ENCODE results near the gene NPAS3. TPM values are rescaled to one million over a fixed set of nuclear protein-coding genes. Genes with fewer than 3 reads are reported as not detected.

NPAS3 gene
- total RNA-seq, 1 donor from 2014 or later, result 2.4 TPM

GRCh38 chr14:33846100-33846824 is 907.6 kb downstream of the NPAS3 start:
- no peak overlapping the region for H3K4me3 Mint-ChIP-seq (ENCODE audit: unreplicated experiment)
- TF ChIP-seq, protein P1, sequence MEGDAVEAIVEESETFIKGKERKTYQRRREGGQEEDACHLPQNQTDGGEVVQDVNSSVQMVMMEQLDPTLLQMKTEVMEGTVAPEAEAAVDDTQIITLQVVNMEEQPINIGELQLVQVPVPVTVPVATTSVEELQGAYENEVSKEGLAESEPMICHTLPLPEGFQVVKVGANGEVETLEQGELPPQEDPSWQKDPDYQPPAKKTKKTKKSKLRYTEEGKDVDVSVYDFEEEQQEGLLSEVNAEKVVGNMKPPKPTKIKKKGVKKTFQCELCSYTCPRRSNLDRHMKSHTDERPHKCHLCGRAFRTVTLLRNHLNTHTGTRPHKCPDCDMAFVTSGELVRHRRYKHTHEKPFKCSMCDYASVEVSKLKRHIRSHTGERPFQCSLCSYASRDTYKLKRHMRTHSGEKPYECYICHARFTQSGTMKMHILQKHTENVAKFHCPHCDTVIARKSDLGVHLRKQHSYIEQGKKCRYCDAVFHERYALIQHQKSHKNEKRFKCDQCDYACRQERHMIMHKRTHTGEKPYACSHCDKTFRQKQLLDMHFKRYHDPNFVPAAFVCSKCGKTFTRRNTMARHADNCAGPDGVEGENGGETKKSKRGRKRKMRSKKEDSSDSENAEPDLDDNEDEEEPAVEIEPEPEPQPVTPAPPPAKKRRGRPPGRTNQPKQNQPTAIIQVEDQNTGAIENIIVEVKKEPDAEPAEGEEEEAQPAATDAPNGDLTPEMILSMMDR (IDR thresholded peaks at IDR 0.05; ENCODE audit: partially characterized antibody, unreplicated experiment), result no peak
- H3K27ac Mint-ChIP-seq (ENCODE audit: unreplicated experiment), result no peak overlapping the region
- no peaks in the 10 kb centered on the region for H3K9me3 Mint-ChIP-seq (ENCODE audit: unreplicated experiment)
- no peaks in the 10 kb centered on the region for H3K36me3 Mint-ChIP-seq (ENCODE audit: unreplicated experiment)
- H3K27me3 Mint-ChIP-seq (ENCODE audit: unreplicated experiment), result no peaks in the 10 kb centered on the region
- DNase-seq, result no peak
- H3K4me1 Mint-ChIP-seq (ENCODE audit: low read depth, unreplicated experiment), result peaks cover 6% of the 10 kb centered on the region

GRCh38 chr14:33847066-33847465 is 908.4 kb downstream of the NPAS3 start:
- Mint-ChIP-seq H3K27ac (ENCODE audit: unreplicated experiment) (no peak overlapping the region), H3K9me3 (ENCODE audit: unreplicated experiment) (no peaks in the 10 kb centered on the region), H3K4me1 (ENCODE audit: low read depth, unreplicated experiment) (peaks cover 14% of the 10 kb centered on the region), H3K4me3 (ENCODE audit: unreplicated experiment) (no peak overlapping the region), H3K36me3 (ENCODE audit: unreplicated experiment) (no peaks in the 10 kb centered on the region), H3K27me3 (ENCODE audit: unreplicated experiment) (peaks cover 1% of the 10 kb centered on the region)
- no peak for DNase-seq
- TF ChIP-seq, protein P1 (IDR thresholded peaks at IDR 0.05; ENCODE audit: partially characterized antibody, unreplicated experiment), result no peak

- TF ChIP-seq, protein P1 (IDR thresholded peaks at IDR 0.05; ENCODE audit: partially characterized antibody, unreplicated experiment), result no peak
- Mint-ChIP-seq H3K4me3 (ENCODE audit: unreplicated experiment) (no peak overlapping the region), H3K4me1 (ENCODE audit: low read depth, unreplicated experiment) (peaks cover 17% of the 10 kb centered on the region), H3K9me3 (ENCODE audit: unreplicated experiment) (no peaks in the 10 kb centered on the region), H3K27ac (ENCODE audit: unreplicated experiment) (no peak overlapping the region), H3K27me3 (ENCODE audit: unreplicated experiment) (peaks cover 1% of the 10 kb centered on the region), H3K36me3 (ENCODE audit: unreplicated experiment) (no peaks in the 10 kb centered on the region)
- DNase-seq, result no peak
Measured at GRCh38 chr14:33848009-33848408, 909.3 kb downstream of the NPAS3 start.

GRCh38 chr14:33848706-33849454 is 910.2 kb downstream of the NPAS3 start:
- DNase-seq, result peak; percentile 82
- Mint-ChIP-seq H3K27me3 (ENCODE audit: unreplicated experiment) (peaks cover 1% of the 10 kb centered on the region), H3K4me3 (ENCODE audit: unreplicated experiment) (no peak overlapping the region), H3K9me3 (ENCODE audit: unreplicated experiment) (no peaks in the 10 kb centered on the region), H3K27ac (ENCODE audit: unreplicated experiment) (no peak overlapping the region), H3K4me1 (ENCODE audit: low read depth, unreplicated experiment) (peaks cover 17% of the 10 kb centered on the region), H3K36me3 (ENCODE audit: unreplicated experiment) (no peaks in the 10 kb centered on the region)
- TF ChIP-seq, protein P1 (IDR thresholded peaks at IDR 0.05; ENCODE audit: partially characterized antibody, unreplicated experiment), result peak; percentile 53

GRCh38 chr14:33849455-33849801 is 910.7 kb downstream of the NPAS3 start:
- no peak overlapping the region for H3K4me3 Mint-ChIP-seq (ENCODE audit: unreplicated experiment)
- no peaks in the 10 kb centered on the region for H3K9me3 Mint-ChIP-seq (ENCODE audit: unreplicated experiment)
- no peak for DNase-seq
- peaks cover 17% of the 10 kb centered on the region for H3K4me1 Mint-ChIP-seq (ENCODE audit: low read depth, unreplicated experiment)
- H3K27ac Mint-ChIP-seq (ENCODE audit: unreplicated experiment), result no peak overlapping the region
- TF ChIP-seq, protein P1 (IDR thresholded peaks at IDR 0.05; ENCODE audit: partially characterized antibody, unreplicated experiment), result peak; percentile 1
- H3K36me3 Mint-ChIP-seq (ENCODE audit: unreplicated experiment), result no peaks in the 10 kb centered on the region
- peaks cover 1% of the 10 kb centered on the region for H3K27me3 Mint-ChIP-seq (ENCODE audit: unreplicated experiment)

All from glutamatergic neuron (in vitro differentiated cells).